Muscle of leg (tissue), 11 donors: Measurements from ENCODE around the gene SPATA2. TPM values are rescaled to one million over a fixed set of nuclear protein-coding genes. Genes with fewer than 3 reads are reported as not detected.

Source experiments
- DNase-seq: peaks from one replicate; pipeline ENCODE4 v3.0.0; 2013
- H3K27ac ChIP-seq: one replicate; pipeline ENCODE4 v1.5.1; 2013; ENCODE audit warnings: mild to moderate bottlenecking, low read length, control low read depth
- H3K27me3 ChIP-seq: one replicate; pipeline ENCODE4 v1.6.1; 2013; ENCODE audit warnings: low read length; ENCODE audit not compliant: control insufficient read depth, insufficient read depth
- H3K36me3 ChIP-seq: one replicate; pipeline ENCODE4 v1.6.1; 2013; ENCODE audit warnings: low read length; ENCODE audit not compliant: control insufficient read depth, insufficient read depth
- H3K4me1 ChIP-seq: one replicate; pipeline ENCODE4 v1.6.1; 2013; ENCODE audit warnings: low read length; ENCODE audit not compliant: control insufficient read depth, insufficient read depth
- H3K4me3 ChIP-seq: one replicate; pipeline ENCODE4 v1.5.1; 2013; ENCODE audit warnings: low read length, control low read depth
- H3K9me3 ChIP-seq: replicated peaks from 2 replicates; pipeline ENCODE4 v1.6.1; 2013; ENCODE audit warnings: low read depth, low read length; ENCODE audit not compliant: control insufficient read depth
- WGBS: methylation state at CpG from one replicate; pipeline ENCODE4 v1.1.5; 2013; ENCODE audit warnings: missing lambda C conversion rate; ENCODE audit not compliant: insufficient coverage; 5-methylcytosine and 5-hydroxymethylcytosine counted together
- polyA plus RNA-seq, 8 donors: library from polyadenylated mRNA; unstranded; fragments of 120-200 nt; gene quantifications; one replicate each; pipeline versions ENCODE4 v1.2.1 to v1.2.3, GENCODE V29; 2013; ENCODE audit warnings: inconsistent platforms in 1 of 8, low replicate concordance in 1 of 8; ENCODE audit not compliant: insufficient read length in 8 of 8, insufficient read depth in 1 of 8
- total RNA-seq: library from RNA; stranded (reverse); fragments of 120-200 nt; gene quantifications from one replicate; pipeline ENCODE4 v1.2.4, GENCODE V29; 2013

Gene SPATA2
- total and polyA plus RNA-seq, 9 donors: 1.9 to 7.1 (median 6.0) TPM

DNA sequence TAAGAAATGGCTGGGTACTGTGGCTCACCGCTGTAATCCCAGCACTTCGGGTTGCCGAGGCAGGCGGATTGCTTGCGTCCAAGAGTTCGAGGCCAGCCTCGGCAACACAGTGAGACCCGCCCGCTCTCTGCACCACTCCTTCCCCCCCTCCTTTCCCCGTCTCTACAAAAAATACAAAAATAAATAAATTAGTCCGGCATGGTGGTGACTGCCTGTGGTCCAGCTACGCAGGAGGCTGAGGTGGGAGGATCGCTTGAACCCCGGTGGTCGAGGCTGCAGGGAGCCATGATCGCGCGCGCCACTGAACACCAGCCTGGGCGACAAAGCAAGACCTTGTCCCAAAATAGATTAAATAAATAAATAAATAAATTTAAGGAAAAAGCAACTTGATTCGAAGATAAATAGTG, 20.4 kb upstream of the SPATA2 start:
- Histone ChIP-seq H3K9me3 (no peaks in the 10 kb centered on the region), H3K27ac (peak overlapping the region; percentile 77), H3K27me3 (no peaks in the 10 kb centered on the region), H3K4me1 (peaks cover 27% of the 10 kb centered on the region), H3K4me3 (peak overlapping the region; percentile 44), H3K36me3 (peaks cover 11% of the 10 kb centered on the region)
- DNase-seq: no peak
- 57% methylated on average over 10 of the region's 21 CpGs for WGBS

DNA sequence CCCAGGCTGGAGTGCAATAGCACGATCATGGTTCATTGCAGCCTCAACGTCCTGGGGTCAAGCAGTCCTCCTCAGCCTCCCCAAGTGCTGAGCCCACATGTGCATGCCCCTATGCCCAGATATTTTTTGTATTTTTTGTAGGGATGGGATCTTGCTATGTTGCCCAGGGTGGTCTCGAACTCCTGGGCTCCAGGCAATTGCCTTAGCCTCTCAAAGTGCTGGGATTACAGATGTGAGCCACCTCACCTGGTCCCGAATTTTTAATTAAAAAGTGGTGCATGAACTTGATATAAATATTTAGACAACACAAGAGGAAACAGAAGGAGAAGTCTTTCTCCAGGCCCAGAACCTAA, 13.8 kb upstream of the SPATA2 start:
- DNase-seq: no peak
- Histone ChIP-seq H3K4me3 (no peak overlapping the region), H3K4me1 (no peaks in the 10 kb centered on the region), H3K27me3 (no peaks in the 10 kb centered on the region), H3K36me3 (no peaks in the 10 kb centered on the region), H3K9me3 (no peaks in the 10 kb centered on the region), H3K27ac (no peak overlapping the region)
- no CpG with 5 or more reads among the region's 4 CpGs for WGBS

DNA sequence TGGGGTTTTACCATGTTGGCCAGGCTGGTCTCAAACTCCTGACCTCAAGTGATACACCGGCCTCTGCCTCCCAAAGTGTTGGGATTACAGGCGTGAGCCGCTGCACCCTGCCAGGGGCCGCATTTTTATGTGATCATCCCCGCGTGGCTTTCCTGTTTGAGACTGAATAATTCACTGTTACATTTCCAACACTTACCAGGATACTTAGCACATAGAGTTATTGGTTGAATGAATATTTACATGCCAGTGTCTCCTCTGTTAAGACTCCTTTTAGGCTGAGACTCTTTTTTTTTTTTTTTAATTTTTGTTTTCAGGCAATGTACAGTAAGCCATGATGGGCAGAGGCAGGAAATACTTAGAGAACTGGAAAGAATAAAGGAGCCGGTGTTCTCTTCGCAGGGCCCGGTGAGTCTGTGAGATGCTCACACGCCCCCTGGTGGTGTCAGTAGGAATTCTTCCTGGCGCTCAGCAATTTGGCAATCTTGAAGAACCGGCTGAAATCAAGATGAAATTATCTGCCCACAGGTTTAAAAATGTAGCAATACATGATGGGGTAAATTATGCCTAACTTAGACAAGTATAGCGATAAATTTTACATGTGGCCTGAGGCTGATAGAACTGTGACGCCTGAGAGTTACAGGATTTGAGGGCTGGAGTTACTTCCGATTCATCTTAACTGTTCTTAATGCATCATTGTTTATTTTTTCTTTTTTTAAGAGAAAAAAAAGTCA, 13.2 kb upstream of the SPATA2 start:
- no peaks in the 10 kb centered on the region for H3K9me3 ChIP-seq
- no peak overlapping the region for H3K27ac ChIP-seq
- DNase-seq: peak; percentile 88
- 0% methylated on average over 4 of the region's 15 CpGs for WGBS
- H3K36me3 ChIP-seq: no peaks in the 10 kb centered on the region
- no peaks in the 10 kb centered on the region for H3K27me3 ChIP-seq
- H3K4me3 ChIP-seq: no peak overlapping the region
- no peaks in the 10 kb centered on the region for H3K4me1 ChIP-seq

DNA sequence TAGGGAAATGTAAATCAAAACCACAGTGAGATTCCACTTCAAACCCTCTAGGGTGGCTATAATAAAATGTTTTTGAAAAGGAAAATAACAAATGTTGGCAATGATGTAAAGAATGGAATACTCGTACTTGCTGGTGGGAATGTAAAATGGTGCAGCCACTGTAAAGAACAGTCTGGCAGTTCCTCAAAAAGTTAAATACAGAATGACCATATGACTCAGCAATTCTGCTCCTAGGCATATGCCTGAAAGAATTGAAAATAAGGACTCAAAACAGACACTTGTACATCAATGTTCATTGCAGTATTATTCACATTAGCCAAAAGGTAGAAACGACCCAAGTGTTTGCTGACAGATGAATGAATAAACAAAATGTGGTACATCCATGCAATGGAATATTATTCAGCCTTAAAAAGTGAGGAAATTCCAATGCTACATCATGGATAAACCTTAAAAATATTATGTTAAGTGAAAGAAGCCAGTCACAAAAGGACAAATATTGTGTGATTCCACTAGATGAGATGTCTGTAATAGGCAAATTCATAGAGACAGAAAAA, 10.6 kb upstream of the SPATA2 start:
- no peaks in the 10 kb centered on the region for H3K4me1 ChIP-seq
- no peaks in the 10 kb centered on the region for H3K27me3 ChIP-seq
- DNase-seq: no peak
- no peaks in the 10 kb centered on the region for H3K9me3 ChIP-seq
- H3K27ac ChIP-seq: no peak overlapping the region
- WGBS: no CpG with 5 or more reads among the region's 2 CpGs
- H3K36me3 ChIP-seq: no peaks in the 10 kb centered on the region
- no peak overlapping the region for H3K4me3 ChIP-seq

DNA sequence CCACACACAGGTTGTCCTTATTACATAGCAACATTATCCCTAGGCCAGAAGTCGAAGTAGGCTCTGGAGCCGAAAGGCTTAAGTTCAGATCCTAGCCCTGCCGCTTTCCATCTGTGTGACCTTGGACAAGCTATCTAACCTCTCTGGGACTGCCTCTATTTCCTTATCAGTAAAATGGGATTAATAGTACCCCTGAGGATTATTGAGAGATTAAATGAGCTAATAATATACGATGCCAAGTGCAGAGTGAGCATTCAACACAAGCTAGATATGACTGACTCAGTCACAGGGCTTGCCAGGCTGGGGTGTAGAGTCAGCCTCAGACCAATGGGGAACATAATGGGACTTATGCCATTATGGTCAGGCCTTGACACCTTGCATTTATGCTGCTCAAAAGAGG, 8.9 kb upstream of the SPATA2 start:
- Histone ChIP-seq H3K27me3 (peaks cover 4% of the 10 kb centered on the region), H3K4me1 (no peaks in the 10 kb centered on the region), H3K4me3 (no peak overlapping the region), H3K27ac (no peak overlapping the region), H3K9me3 (no peaks in the 10 kb centered on the region), H3K36me3 (no peaks in the 10 kb centered on the region)
- DNase-seq: no peak
- 80% methylated on average over 4 of the region's 4 CpGs for WGBS

DNA sequence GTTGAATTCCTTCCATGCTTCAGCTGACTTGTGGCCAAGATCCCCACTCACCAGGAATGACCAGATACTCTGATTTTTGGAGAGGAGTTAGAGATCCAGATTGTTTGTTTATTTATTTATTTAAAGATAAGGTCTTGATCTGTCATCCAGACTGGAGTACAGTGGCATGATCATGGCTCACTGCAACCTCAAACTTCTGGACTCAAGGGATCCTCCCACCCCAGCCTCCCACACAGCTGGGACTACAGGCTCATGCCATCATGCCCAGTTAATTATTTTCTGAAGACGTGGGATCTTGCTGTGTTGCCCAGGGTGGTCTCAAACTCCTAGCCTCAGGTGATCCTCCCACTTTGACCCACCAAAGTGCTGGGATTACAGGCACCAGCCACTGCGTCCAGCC, 4.1 kb upstream of the SPATA2 start:
- no CpG with 5 or more reads among the region's 2 CpGs for WGBS
- no peaks in the 10 kb centered on the region for H3K36me3 ChIP-seq

DNA sequence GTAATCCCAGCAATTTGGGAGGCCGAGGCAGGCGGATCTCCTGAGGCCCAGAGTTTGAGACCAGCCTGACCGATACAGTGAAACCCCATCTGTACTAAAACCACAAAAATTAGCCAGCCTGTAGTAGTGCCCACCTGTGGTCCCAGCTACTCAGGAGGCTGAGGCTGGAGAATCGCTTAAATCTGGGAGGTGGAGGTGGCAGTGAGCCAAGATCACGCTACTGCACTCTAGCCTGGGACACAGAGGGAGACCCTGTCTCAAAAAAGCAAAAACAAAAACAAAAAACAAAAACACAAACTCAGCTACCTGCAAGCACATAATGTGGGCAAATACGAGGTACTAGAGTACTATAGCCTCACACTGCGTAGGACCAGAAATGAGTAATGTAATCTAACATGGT, 3.7 kb upstream of the SPATA2 start:
- no peak overlapping the region for H3K27ac ChIP-seq
- H3K4me1 ChIP-seq: peaks cover 12% of the 10 kb centered on the region
- no peak for DNase-seq
- H3K27me3 ChIP-seq: peaks cover 4% of the 10 kb centered on the region
- no peaks in the 10 kb centered on the region for H3K36me3 ChIP-seq
- 53% methylated on average over 2 of the region's 7 CpGs for WGBS
- no peaks in the 10 kb centered on the region for H3K9me3 ChIP-seq
- no peak overlapping the region for H3K4me3 ChIP-seq

More for the DNA sequence above, 4.1 kb upstream of the SPATA2 start:
- Histone ChIP-seq H3K27ac (no peak overlapping the region), H3K27me3 (peaks cover 4% of the 10 kb centered on the region), H3K9me3 (no peaks in the 10 kb centered on the region), H3K4me3 (no peak overlapping the region), H3K4me1 (peaks cover 8% of the 10 kb centered on the region)
- DNase-seq: no peak

DNA sequence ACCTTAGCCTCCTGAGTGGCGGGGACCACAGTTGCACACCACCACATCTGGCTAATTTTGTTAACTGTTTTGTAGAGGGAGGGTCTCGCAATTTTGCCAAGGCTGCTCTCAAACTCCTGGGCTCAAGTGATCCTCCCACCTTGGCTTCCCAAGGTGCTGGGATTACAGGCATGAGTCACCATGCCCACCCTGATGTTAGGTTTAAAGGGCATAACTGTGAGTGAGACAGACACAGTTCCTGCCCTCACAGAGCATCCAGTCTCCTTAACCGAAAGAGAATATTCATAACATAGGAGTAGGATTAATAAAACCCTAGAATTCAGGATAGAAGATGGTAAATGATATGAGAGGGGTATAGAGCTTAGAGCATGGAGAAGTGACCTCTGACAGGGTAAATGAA, 3.1 kb upstream of the SPATA2 start:
- Histone ChIP-seq H3K36me3 (no peaks in the 10 kb centered on the region), H3K4me1 (peaks cover 18% of the 10 kb centered on the region), H3K27ac (no peak overlapping the region), H3K4me3 (no peak overlapping the region), H3K27me3 (peaks cover 4% of the 10 kb centered on the region), H3K9me3 (no peaks in the 10 kb centered on the region)
- WGBS: no CpG with 5 or more reads among the region's 3 CpGs
- DNase-seq: no peak

DNA sequence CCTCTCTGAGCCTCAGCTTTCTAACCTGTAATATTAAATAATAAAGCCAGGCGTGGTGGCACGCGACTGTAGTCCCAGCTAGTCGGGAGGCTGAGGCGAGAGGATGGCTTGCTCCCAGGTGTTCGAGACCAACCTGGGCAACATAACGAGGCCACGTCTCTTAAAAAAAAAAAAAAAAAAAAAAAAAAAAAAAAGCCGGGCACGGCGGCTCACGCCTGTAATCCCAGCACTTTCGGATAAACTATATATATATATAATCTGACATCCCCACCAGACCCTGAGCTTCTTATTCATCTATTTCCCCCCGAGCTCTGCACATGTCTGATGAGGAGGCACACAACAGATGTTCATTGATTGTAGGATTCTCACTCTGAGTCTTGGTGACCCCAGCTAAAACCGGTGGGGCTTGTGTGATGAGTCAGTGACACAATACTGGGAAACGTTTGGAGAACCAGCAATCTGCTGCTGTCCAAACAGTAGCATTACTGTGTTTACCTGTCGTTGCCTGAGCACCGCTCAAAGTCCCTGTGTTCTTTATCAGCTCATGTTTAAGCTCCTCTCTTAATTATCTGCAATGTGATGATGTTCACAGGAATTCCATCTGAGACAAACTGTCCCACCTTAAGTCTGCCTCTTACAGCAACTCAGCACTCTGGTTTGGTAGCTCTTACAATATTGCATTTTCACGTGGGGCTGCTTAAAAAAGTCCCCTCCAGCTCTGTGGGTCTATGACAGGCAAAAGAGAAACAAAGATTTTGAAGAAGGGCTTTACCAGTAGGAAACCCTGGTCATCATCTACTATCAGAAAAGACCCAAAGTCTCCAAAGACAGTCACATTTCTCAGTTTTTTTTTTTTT, 1.0 kb upstream of the SPATA2 start:
- Histone ChIP-seq H3K36me3 (peaks cover 3% of the 10 kb centered on the region), H3K4me1 (peaks cover 19% of the 10 kb centered on the region), H3K27me3 (peaks cover 4% of the 10 kb centered on the region), H3K27ac (peak overlapping the region; percentile 97), H3K4me3 (peak overlapping the region; percentile 73), H3K9me3 (no peaks in the 10 kb centered on the region)
- 44% methylated on average over 4 of the region's 19 CpGs for WGBS
- DNase-seq: no peak

DNA sequence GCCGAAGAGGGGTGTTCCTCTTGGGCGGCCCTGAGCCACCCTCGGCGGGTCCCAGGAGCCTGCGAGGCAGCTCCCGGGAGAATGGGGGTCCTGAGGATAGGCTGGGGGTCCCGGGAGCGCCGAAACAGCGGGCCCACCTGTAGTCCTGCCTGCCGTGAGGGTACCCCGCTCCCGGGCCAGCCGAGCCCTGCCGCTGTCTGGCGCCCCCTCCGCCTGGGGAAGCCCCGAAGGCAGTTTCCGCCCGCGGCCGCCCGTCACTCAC, 280 bp downstream of the SPATA2 start:
- Histone ChIP-seq H3K4me1 (peaks cover 28% of the 10 kb centered on the region), H3K27me3 (peaks cover under 1% of the 10 kb centered on the region), H3K9me3 (no peaks in the 10 kb centered on the region), H3K36me3 (peaks cover 5% of the 10 kb centered on the region), H3K27ac (peak overlapping the region; percentile 97), H3K4me3 (peak overlapping the region; percentile 73)
- WGBS: under 1% methylated on average over 23 of the region's 23 CpGs
- DNase-seq: no peak
